Peyer's patch (tissue), 4 donors: ENCODE measurements around the gene STIL.

Experiments used
- POLR2A ChIP-seq, 2 donors: fragments of 450-650 bp; IDR thresholded peaks; one replicate each; pipeline ENCODE4 v1.5.1; 2017; ENCODE audit warnings: antibody characterized with exemption in 2 of 2, mild to moderate bottlenecking in 2 of 2, moderate library complexity in 2 of 2
- TF ChIP-seq, protein P1 (sequence below), 6 experiments: fragments of 450-650 bp in 4 of 6; fragments of 200-600 bp in 2 of 6; sonication (generic) in 1 of 6; IDR thresholded peaks; one replicate each; pipeline ENCODE4 v1.5.1; 2017 to 2019; ENCODE audit warnings: antibody characterized with exemption in 6 of 6, mild to moderate bottlenecking in 3 of 6, moderate library complexity in 1 of 6

DNA sequence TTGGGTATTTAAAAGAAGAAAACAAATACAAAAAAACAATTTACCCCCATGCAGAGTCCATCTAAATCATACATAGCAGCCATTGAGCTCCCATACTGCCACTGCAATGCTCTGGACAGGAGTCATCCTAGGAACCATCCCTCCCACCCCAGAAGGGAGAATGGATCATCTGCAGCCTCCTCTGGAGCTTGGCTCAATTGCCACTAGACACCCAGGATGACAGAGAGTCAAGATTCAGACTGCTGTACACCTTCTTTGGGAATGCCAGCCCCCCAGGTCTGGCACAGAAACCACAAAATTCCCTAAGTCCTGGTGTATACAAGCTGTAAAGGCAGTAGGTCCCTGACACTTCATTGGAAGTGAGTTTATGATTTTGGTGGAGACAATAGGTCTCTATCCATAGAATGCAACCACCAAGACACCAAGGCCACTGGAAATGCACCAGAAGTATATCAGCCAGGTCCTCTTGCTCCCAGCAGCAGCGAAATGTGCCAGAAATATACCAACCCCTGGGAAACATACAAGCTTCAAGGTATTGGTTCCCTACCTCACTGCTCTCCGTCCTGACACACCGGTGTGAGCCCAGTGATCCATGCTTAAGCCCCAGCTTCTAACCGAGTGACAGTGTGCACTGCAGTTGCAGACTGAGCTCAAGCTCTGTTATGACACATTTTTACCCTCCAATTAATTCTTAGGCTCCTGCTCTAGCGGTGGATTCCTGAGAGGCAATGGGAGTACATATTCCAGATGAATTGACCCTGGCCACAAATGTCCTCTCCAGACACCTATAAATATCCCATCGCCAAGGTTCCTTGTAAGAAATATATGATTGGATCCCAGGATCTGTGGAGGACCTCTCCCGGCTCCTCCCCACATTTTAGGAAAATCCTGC is 86.4 kb downstream of the STIL start:
- TF ChIP-seq POLR2A (IDR thresholded peaks at IDR 0.05), result no peak
- TF ChIP-seq, protein P1, sequence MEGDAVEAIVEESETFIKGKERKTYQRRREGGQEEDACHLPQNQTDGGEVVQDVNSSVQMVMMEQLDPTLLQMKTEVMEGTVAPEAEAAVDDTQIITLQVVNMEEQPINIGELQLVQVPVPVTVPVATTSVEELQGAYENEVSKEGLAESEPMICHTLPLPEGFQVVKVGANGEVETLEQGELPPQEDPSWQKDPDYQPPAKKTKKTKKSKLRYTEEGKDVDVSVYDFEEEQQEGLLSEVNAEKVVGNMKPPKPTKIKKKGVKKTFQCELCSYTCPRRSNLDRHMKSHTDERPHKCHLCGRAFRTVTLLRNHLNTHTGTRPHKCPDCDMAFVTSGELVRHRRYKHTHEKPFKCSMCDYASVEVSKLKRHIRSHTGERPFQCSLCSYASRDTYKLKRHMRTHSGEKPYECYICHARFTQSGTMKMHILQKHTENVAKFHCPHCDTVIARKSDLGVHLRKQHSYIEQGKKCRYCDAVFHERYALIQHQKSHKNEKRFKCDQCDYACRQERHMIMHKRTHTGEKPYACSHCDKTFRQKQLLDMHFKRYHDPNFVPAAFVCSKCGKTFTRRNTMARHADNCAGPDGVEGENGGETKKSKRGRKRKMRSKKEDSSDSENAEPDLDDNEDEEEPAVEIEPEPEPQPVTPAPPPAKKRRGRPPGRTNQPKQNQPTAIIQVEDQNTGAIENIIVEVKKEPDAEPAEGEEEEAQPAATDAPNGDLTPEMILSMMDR (IDR thresholded peaks at IDR 0.05), result no peak
